ENCODE data around the gene TTC12. TPM values are rescaled to one million over a fixed set of nuclear protein-coding genes. Genes with fewer than 3 reads are reported as not detected.

TTC12 gene
- total RNA-seq, 2 experiments from 2014 or later = 3.6 to 3.9 TPM

GRCh38 chr11:113324250-113324649, 9.9 kb downstream of the TTC12 start:
- no peaks in the 10 kb centered on the region for H3K36me3 ChIP-seq (ENCODE audit: insufficient read depth, low read length)
- H3K4me2 ChIP-seq (ENCODE audit: low read length) = no peak overlapping the region
- H3K79me2 ChIP-seq (ENCODE audit: insufficient read depth, low read depth, low read length) = no peaks in the 10 kb centered on the region
- no peaks in the 10 kb centered on the region for H3K9me2 ChIP-seq (ENCODE audit: insufficient read depth, low read length)
- POLR2A ChIA-PET = no interaction called here
- no peaks in the 10 kb centered on the region for H3K4me1 ChIP-seq (ENCODE audit: insufficient read depth, low read length, poor library complexity, severe bottlenecking)
- no peaks in the 10 kb centered on the region for H3K9me3 ChIP-seq (ENCODE audit: low read length)
- TF ChIP-seq EZH2phosphoT487 (IDR thresholded peaks at IDR 0.05; ENCODE audit: borderline replicate concordance, low read depth, low read length) = no peak
- no peak for TF ChIP-seq CTCF (conservative IDR thresholded peaks at IDR 0.05; ENCODE audit: low read length)
- no peak overlapping the region for H2AFZ ChIP-seq (ENCODE audit: low read length)
- H4K20me1 ChIP-seq (ENCODE audit: insufficient read depth, low read length) = no peaks in the 10 kb centered on the region
- H3K27ac ChIP-seq (ENCODE audit: low read depth, low read length, poor library complexity, severe bottlenecking) = no peak overlapping the region
- intact Hi-C loops (cut with micrococcal nuclease; ENCODE audit: unreplicated experiment) = no loop called here
- CTCF ChIA-PET (ENCODE audit: unreplicated experiment) = no interaction called here
- no TSS peak for BruUV-seq (replicated peaks)
- H3K4me3 ChIP-seq (ENCODE audit: low read depth, low read length, poor library complexity, severe bottlenecking) = no peak overlapping the region
- no peak for DNase-seq (ENCODE audit: low spot score)

GRCh38 chr11:113329725-113330124, 15.3 kb downstream of the TTC12 start:
- DNase-seq (ENCODE audit: low spot score) = no peak
- no peaks in the 10 kb centered on the region for H3K9me3 ChIP-seq (ENCODE audit: low read length)
- H3K9me2 ChIP-seq (ENCODE audit: insufficient read depth, low read length) = no peaks in the 10 kb centered on the region
- intact Hi-C loops (cut with micrococcal nuclease; ENCODE audit: unreplicated experiment) = no loop called here
- no peak overlapping the region for H3K27ac ChIP-seq (ENCODE audit: low read depth, low read length, poor library complexity, severe bottlenecking)
- BruUV-seq (replicated peaks) = no TSS peak
- ChIA-PET CTCF (ENCODE audit: unreplicated experiment) (no interaction called here), POLR2A (no interaction called here)
- no peak overlapping the region for H3K4me3 ChIP-seq (ENCODE audit: low read depth, low read length, poor library complexity, severe bottlenecking)
- H3K4me2 ChIP-seq (ENCODE audit: low read length) = no peak overlapping the region
- H4K20me1 ChIP-seq (ENCODE audit: insufficient read depth, low read length) = no peaks in the 10 kb centered on the region
- TF ChIP-seq CTCF (conservative IDR thresholded peaks at IDR 0.05; ENCODE audit: low read length) (no peak), EZH2phosphoT487 (IDR thresholded peaks at IDR 0.05; ENCODE audit: borderline replicate concordance, low read depth, low read length) (no peak)
- H3K4me1 ChIP-seq (ENCODE audit: insufficient read depth, low read length, poor library complexity, severe bottlenecking) = no peaks in the 10 kb centered on the region
- no peaks in the 10 kb centered on the region for H3K79me2 ChIP-seq (ENCODE audit: insufficient read depth, low read depth, low read length)
- H3K36me3 ChIP-seq (ENCODE audit: insufficient read depth, low read length) = no peaks in the 10 kb centered on the region
- no peak overlapping the region for H2AFZ ChIP-seq (ENCODE audit: low read length)

GRCh38 chr11:113331441-113331840, 17.1 kb downstream of the TTC12 start:
- Histone ChIP-seq H3K4me3 (ENCODE audit: low read depth, low read length, poor library complexity, severe bottlenecking) (no peak overlapping the region), H3K36me3 (ENCODE audit: insufficient read depth, low read length) (no peaks in the 10 kb centered on the region), H3K79me2 (ENCODE audit: insufficient read depth, low read depth, low read length) (no peaks in the 10 kb centered on the region), H3K27ac (ENCODE audit: low read depth, low read length, poor library complexity, severe bottlenecking) (no peak overlapping the region), H3K9me3 (ENCODE audit: low read length) (no peaks in the 10 kb centered on the region), H3K4me2 (ENCODE audit: low read length) (no peak overlapping the region), H2AFZ (ENCODE audit: low read length) (no peak overlapping the region), H3K9me2 (ENCODE audit: insufficient read depth, low read length) (no peaks in the 10 kb centered on the region), H3K4me1 (ENCODE audit: insufficient read depth, low read length, poor library complexity, severe bottlenecking) (no peaks in the 10 kb centered on the region), H4K20me1 (ENCODE audit: insufficient read depth, low read length) (no peaks in the 10 kb centered on the region)
- ChIA-PET CTCF (ENCODE audit: unreplicated experiment) (no interaction called here), POLR2A (interaction anchor here (0.6 kb wide), 1 partner anchor 31 kb away, joined by 6 read pairs; no protein-coding TSS in a partner anchor)
- BruUV-seq (replicated peaks) = no TSS peak
- intact Hi-C loops (cut with micrococcal nuclease; ENCODE audit: unreplicated experiment) = no loop called here
- DNase-seq (ENCODE audit: low spot score) = no peak
- TF ChIP-seq CTCF (conservative IDR thresholded peaks at IDR 0.05; ENCODE audit: low read length) = no peak
- no peak for TF ChIP-seq EZH2phosphoT487 (IDR thresholded peaks at IDR 0.05; ENCODE audit: borderline replicate concordance, low read depth, low read length)

All from OCI-LY7 (cell line).